H9 (cell line): Measurements from ENCODE around the gene TBXA2R. TPM values are rescaled to one million over a fixed set of nuclear protein-coding genes. Genes with fewer than 3 reads are reported as not detected.

Experiments used
- DNase-seq: peaks from one replicate; pipeline ENCODE4 v3.0.0-alpha.2; 2017
- H2AFZ ChIP-seq: one replicate; pipeline ENCODE4 v1.6.1; 2013; ENCODE audit warnings: mild to moderate bottlenecking, low read length, control low read depth, moderate library complexity
- H2AK5ac ChIP-seq: 2 replicates; pipeline ENCODE4 v1.6.1; 2013; ENCODE audit warnings: low read length, control low read depth, mixed read lengths; ENCODE audit not compliant: insufficient read length
- H2BK120ac ChIP-seq: one replicate; pipeline ENCODE4 v1.6.1; 2013; ENCODE audit warnings: low read depth, mild to moderate bottlenecking, low read length, control low read depth, inconsistent platforms; ENCODE audit not compliant: poor library complexity, severe bottlenecking
- H2BK12ac ChIP-seq: 2 replicates; pipeline ENCODE4 v1.6.1; 2013; ENCODE audit warnings: low read length, control low read depth, mixed read lengths, low read depth; ENCODE audit not compliant: insufficient read length
- H2BK15ac ChIP-seq: 2 replicates; pipeline ENCODE4 v1.6.1; 2013; ENCODE audit warnings: low read depth, low read length, control low read depth
- H2BK20ac ChIP-seq: one replicate; pipeline ENCODE4 v1.6.1; 2013; ENCODE audit warnings: low read depth, mild to moderate bottlenecking, low read length, control low read depth, inconsistent platforms; ENCODE audit not compliant: poor library complexity, severe bottlenecking
- H2BK5ac ChIP-seq: 2 replicates; pipeline ENCODE4 v1.6.1; 2013; ENCODE audit warnings: low read length, control low read depth, mixed read lengths; ENCODE audit not compliant: insufficient read length
- H3K14ac ChIP-seq: 2 replicates; pipeline ENCODE4 v1.6.1; 2013; ENCODE audit warnings: low read length, control low read depth; ENCODE audit not compliant: insufficient read depth
- H3K18ac ChIP-seq: 2 replicates; pipeline ENCODE4 v1.6.1; 2013; ENCODE audit warnings: low read depth, mild to moderate bottlenecking, mixed read lengths, low read length, control low read depth; ENCODE audit not compliant: insufficient read length
- H3K23ac ChIP-seq: 2 replicates; pipeline ENCODE4 v1.6.1; 2013; ENCODE audit warnings: low read length, control low read depth, mixed read lengths, low read depth; ENCODE audit not compliant: insufficient read length
- H3K23me2 ChIP-seq: 2 replicates; pipeline ENCODE4 v1.6.1; 2013; ENCODE audit warnings: low read depth, mild to moderate bottlenecking, mixed read lengths, low read length, control low read depth; ENCODE audit not compliant: insufficient read length, poor library complexity, severe bottlenecking
- H3K27ac ChIP-seq: 2 replicates; pipeline ENCODE4 v1.5.1; 2013; ENCODE audit warnings: low read length, control low read depth, mixed read lengths, low read depth; ENCODE audit not compliant: insufficient read length
- H3K27me3 ChIP-seq: 2 replicates; pipeline ENCODE4 v1.6.1; 2013; ENCODE audit warnings: low read length, control low read depth, inconsistent platforms; ENCODE audit not compliant: insufficient read depth
- H3K4ac ChIP-seq: 2 replicates; pipeline ENCODE4 v1.6.1; 2013; ENCODE audit warnings: low read depth, mild to moderate bottlenecking, control low read depth, inconsistent platforms, low read length, moderate library complexity
- H3K4me1 ChIP-seq: 2 replicates; pipeline ENCODE4 v1.6.1; 2013; ENCODE audit warnings: low read length, control low read depth, inconsistent platforms; ENCODE audit not compliant: insufficient read depth
- H3K4me2 ChIP-seq: 2 replicates; pipeline ENCODE4 v1.6.1; 2013; ENCODE audit warnings: low read length, control low read depth, mixed read lengths; ENCODE audit not compliant: insufficient read length, insufficient read depth
- H3K56ac ChIP-seq: 2 replicates; pipeline ENCODE4 v1.6.1; 2013; ENCODE audit warnings: low read depth, mild to moderate bottlenecking, mixed read lengths, low read length, control low read depth; ENCODE audit not compliant: insufficient read length
- H3K79me1 ChIP-seq: 2 replicates; pipeline ENCODE4 v1.6.1; 2013; ENCODE audit warnings: low read depth, mild to moderate bottlenecking, moderate library complexity, low read length, control low read depth, inconsistent platforms; ENCODE audit not compliant: insufficient read depth, poor library complexity, severe bottlenecking
- H3K79me2 ChIP-seq: 2 replicates; pipeline ENCODE4 v1.6.1; 2013; ENCODE audit warnings: low read length, control low read depth, inconsistent platforms; ENCODE audit not compliant: insufficient read depth
- H3K9ac ChIP-seq: 2 replicates; pipeline ENCODE4 v1.6.1; 2013; ENCODE audit warnings: low read length, control low read depth, mixed read lengths; ENCODE audit not compliant: insufficient read length; ENCODE audit errors: extremely low read depth
- H3K9me3 ChIP-seq: one replicate; pipeline ENCODE4 v1.6.1; 2013; ENCODE audit warnings: low read depth, low read length, inconsistent platforms; ENCODE audit not compliant: control insufficient read depth
- H3T11ph ChIP-seq: one replicate; pipeline ENCODE4 v1.6.1; 2013; ENCODE audit warnings: mild to moderate bottlenecking, low read length, control low read depth, inconsistent platforms
- H4K20me1 ChIP-seq: one replicate; pipeline ENCODE4 v1.6.1; 2013; ENCODE audit not compliant: control insufficient read depth, insufficient read length, insufficient read depth
- H4K5ac ChIP-seq: 2 replicates; pipeline ENCODE4 v1.6.1; 2013; ENCODE audit warnings: low read depth, mild to moderate bottlenecking, mixed read lengths, low read length, control low read depth; ENCODE audit not compliant: insufficient read length
- H4K8ac ChIP-seq: replicated peaks from 2 replicates; pipeline ENCODE4 v1.6.1; 2013; ENCODE audit warnings: low read length, control low read depth, mixed read lengths, low read depth; ENCODE audit not compliant: insufficient read length
- H4K91ac ChIP-seq: 2 replicates; pipeline ENCODE4 v1.6.1; 2013; ENCODE audit warnings: low read depth, mild to moderate bottlenecking, moderate library complexity, mixed read lengths, low read length, control low read depth; ENCODE audit not compliant: insufficient read length
- H3K27ac Mint-ChIP-seq, 3 experiments: 2 replicates in 2 of 3; 3 replicates in 1 of 3; pipeline ENCODE4 v1.8.0; 2020 to 2021; ENCODE audit warnings: mixed read lengths in 3 of 3, mild to moderate bottlenecking in 1 of 3, moderate library complexity in 1 of 3
- H3K27me3 Mint-ChIP-seq: 2 replicates; pipeline ENCODE4 v1.8.0; 2021; ENCODE audit warnings: low read depth, mild to moderate bottlenecking, moderate library complexity, mixed read lengths
- H3K36me3 Mint-ChIP-seq, 3 experiments: 2 replicates in 2 of 3; 3 replicates in 1 of 3; pipeline ENCODE4 v1.8.0; 2020 to 2021; ENCODE audit warnings: low read depth in 3 of 3, mixed read lengths in 3 of 3; ENCODE audit not compliant: insufficient read depth in 1 of 3
- H3K4me1 Mint-ChIP-seq, 2 experiments: 2 replicates each; pipeline ENCODE4 v1.8.0; 2020; ENCODE audit warnings: mixed read lengths in 2 of 2
- H3K4me3 Mint-ChIP-seq, 2 experiments: 2 replicates in 1 of 2; 3 replicates in 1 of 2; pipeline ENCODE4 v1.8.0; 2020 to 2021; ENCODE audit warnings: mild to moderate bottlenecking in 2 of 2, mixed read lengths in 2 of 2, moderate library complexity in 1 of 2
- H3K9me3 Mint-ChIP-seq, 2 experiments: 2 replicates in 1 of 2; 3 replicates in 1 of 2; pipeline ENCODE4 v1.8.0; 2020; ENCODE audit warnings: mild to moderate bottlenecking in 2 of 2, mixed read lengths in 2 of 2, moderate library complexity in 1 of 2
- WGBS: extraction: QIAGEN DNeasy Blood & Tissue Kit; methylation state at CpG from one replicate; pipeline ENCODE4 v1.1.7; 2013; ENCODE audit warnings: missing lambda C conversion rate, low lambda C conversion rate, mixed read lengths; ENCODE audit not compliant: insufficient read length; ENCODE audit errors: extremely low coverage; 5-methylcytosine and 5-hydroxymethylcytosine counted together
- total RNA-seq: library from RNA; stranded (reverse); gene quantifications from 2 replicates; pipeline ENCODE4 v1.2.1, GENCODE V29; 2021
- TF ChIP-seq, protein P1 (sequence below): fragments of 200-600 bp; sonication (generic); conservative IDR thresholded peaks from 3 replicates; pipeline ENCODE4 v1.8.0; 2021; ENCODE audit warnings: antibody characterized with exemption, mild to moderate bottlenecking

The TBXA2R gene
- total RNA-seq, 1 experiment from 2014 or later: 0.63 TPM

DNA sequence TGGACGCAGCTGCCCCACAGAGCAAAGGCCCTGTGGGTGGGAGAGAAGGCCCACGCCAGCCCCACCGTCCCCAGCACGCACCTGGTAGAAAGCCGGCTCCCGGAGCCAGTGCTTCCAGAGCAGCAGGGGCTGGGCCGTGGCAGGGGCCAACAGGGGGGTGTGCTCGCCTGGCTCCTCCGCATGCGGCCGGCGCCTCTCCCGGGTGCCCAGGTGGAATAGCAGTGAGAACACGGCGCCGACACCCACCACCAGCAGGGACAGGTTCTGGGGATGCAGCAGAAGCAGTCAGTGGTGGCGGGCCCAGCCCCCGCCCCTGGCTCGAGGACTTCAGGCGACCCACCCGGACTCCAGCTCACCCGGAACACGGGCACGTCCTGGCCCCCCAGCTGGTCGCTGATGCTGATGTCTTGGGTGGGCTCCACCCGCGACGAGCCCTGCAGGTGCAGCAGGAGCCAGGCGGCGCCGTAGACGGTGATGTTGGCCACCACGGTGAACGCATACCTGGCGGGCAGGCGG is 58.9 kb downstream of the TBXA2R start:
- no peaks in the 10 kb centered on the region for H3K23me2 ChIP-seq
- no peak overlapping the region for H2BK12ac ChIP-seq
- no peaks in the 10 kb centered on the region for H3K27me3 ChIP-seq
- H3K79me1 ChIP-seq: no peaks in the 10 kb centered on the region
- no peak overlapping the region for H3K4me3 Mint-ChIP-seq
- TF ChIP-seq, protein P1, sequence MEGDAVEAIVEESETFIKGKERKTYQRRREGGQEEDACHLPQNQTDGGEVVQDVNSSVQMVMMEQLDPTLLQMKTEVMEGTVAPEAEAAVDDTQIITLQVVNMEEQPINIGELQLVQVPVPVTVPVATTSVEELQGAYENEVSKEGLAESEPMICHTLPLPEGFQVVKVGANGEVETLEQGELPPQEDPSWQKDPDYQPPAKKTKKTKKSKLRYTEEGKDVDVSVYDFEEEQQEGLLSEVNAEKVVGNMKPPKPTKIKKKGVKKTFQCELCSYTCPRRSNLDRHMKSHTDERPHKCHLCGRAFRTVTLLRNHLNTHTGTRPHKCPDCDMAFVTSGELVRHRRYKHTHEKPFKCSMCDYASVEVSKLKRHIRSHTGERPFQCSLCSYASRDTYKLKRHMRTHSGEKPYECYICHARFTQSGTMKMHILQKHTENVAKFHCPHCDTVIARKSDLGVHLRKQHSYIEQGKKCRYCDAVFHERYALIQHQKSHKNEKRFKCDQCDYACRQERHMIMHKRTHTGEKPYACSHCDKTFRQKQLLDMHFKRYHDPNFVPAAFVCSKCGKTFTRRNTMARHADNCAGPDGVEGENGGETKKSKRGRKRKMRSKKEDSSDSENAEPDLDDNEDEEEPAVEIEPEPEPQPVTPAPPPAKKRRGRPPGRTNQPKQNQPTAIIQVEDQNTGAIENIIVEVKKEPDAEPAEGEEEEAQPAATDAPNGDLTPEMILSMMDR: no peak
- H3K27ac ChIP-seq: no peak overlapping the region
- no peak overlapping the region for H2BK120ac ChIP-seq
- no peak overlapping the region for H2BK20ac ChIP-seq
- no peak overlapping the region for H4K91ac ChIP-seq
- no peak overlapping the region for H3K56ac ChIP-seq
- H3K9ac ChIP-seq: no peak overlapping the region
- no peak overlapping the region for H2BK15ac ChIP-seq
- H3K4ac ChIP-seq: no peak overlapping the region
- H3K9me3 Mint-ChIP-seq: no peaks in the 10 kb centered on the region
- DNase-seq: no peak
- H3K27me3 Mint-ChIP-seq: no peaks in the 10 kb centered on the region
- no CpG with 5 or more reads among the region's 36 CpGs for WGBS
- H3K18ac ChIP-seq: no peak overlapping the region
- no peaks in the 10 kb centered on the region for H3K9me3 ChIP-seq
- no peak overlapping the region for H3K4me2 ChIP-seq
- no peak overlapping the region for H3K27ac Mint-ChIP-seq
- H2AK5ac ChIP-seq: no peak overlapping the region
- no peak overlapping the region for H3T11ph ChIP-seq
- H3K4me1 Mint-ChIP-seq: peaks cover 2 to 3% of the 10 kb centered on the region in 2 experiments; a peak in 1 of 4 replicates
- H3K79me2 ChIP-seq: no peaks in the 10 kb centered on the region
- H3K23ac ChIP-seq: no peak overlapping the region
- peaks cover 4 to 13% (median 12%) of the 10 kb centered on the region in 3 experiments; a peak in 6 of 7 replicates for H3K36me3 Mint-ChIP-seq
- H4K8ac ChIP-seq: no peak overlapping the region
- no peaks in the 10 kb centered on the region for H3K4me1 ChIP-seq
- H2BK5ac ChIP-seq: no peak overlapping the region
- no peak overlapping the region for H2AFZ ChIP-seq
- H4K5ac ChIP-seq: no peak overlapping the region
- H4K20me1 ChIP-seq: no peaks in the 10 kb centered on the region
- H3K14ac ChIP-seq: no peak overlapping the region
